Loucy (cell line): Measurements from ENCODE around the gene GALNT12.

ENCODE experiments used
- H2AFZ ChIP-seq: fragments of 200-600 bp; sonication (generic); 2 replicates; pipeline ENCODE4 v1.6.0; 2016; ENCODE audit warnings: antibody characterized with exemption, mild to moderate bottlenecking, low read length, moderate library complexity
- H3F3A ChIP-seq: fragments of 200-600 bp; 2 replicates; pipeline ENCODE4 v1.6.0; 2016; ENCODE audit warnings: antibody characterized with exemption, low read depth, mild to moderate bottlenecking
- H3K27me3 ChIP-seq: fragments of 200-600 bp; sonication (generic); 2 replicates; pipeline ENCODE4 v1.6.1; 2014; ENCODE audit warnings: low read length, mild to moderate bottlenecking; ENCODE audit not compliant: insufficient read depth, poor library complexity, severe bottlenecking
- H3K36me3 ChIP-seq: fragments of 200-600 bp; sonication (generic); 2 replicates; pipeline ENCODE4 v1.6.1; 2016; ENCODE audit warnings: low read length; ENCODE audit not compliant: insufficient read depth
- H3K4me1 ChIP-seq: fragments of 200-600 bp; sonication (generic); 2 replicates; pipeline ENCODE4 v1.5.1; 2014; ENCODE audit warnings: low read length, mild to moderate bottlenecking; ENCODE audit not compliant: insufficient read depth, poor library complexity, severe bottlenecking
- H3K4me2 ChIP-seq: fragments of 200-600 bp; sonication (generic); 2 replicates; pipeline ENCODE4 v1.6.0; 2014; ENCODE audit warnings: antibody characterized with exemption, low read length, low read depth, mild to moderate bottlenecking; ENCODE audit not compliant: poor library complexity, severe bottlenecking
- H3K4me3 ChIP-seq: fragments of 200-600 bp; sonication (generic); 2 replicates; pipeline ENCODE4 v1.5.1; 2014; ENCODE audit warnings: low read length, mild to moderate bottlenecking, mixed read lengths; ENCODE audit not compliant: poor library complexity, severe bottlenecking
- H3K79me2 ChIP-seq: fragments of 200-600 bp; sonication (generic); 2 replicates; pipeline ENCODE4 v1.6.1; 2014; ENCODE audit warnings: low read length; ENCODE audit not compliant: insufficient read depth
- H3K9ac ChIP-seq: fragments of 200-600 bp; sonication (generic); 2 replicates; pipeline ENCODE4 v1.6.0; 2014; ENCODE audit warnings: mild to moderate bottlenecking, low read depth, low read length, moderate library complexity; ENCODE audit not compliant: poor library complexity, severe bottlenecking
- H3K9me2 ChIP-seq: fragments of 200-600 bp; sonication (generic); replicated peaks from 2 replicates; pipeline ENCODE4 v1.6.1; 2016; ENCODE audit warnings: low read depth, low read length, mixed read lengths
- H3K9me3 ChIP-seq: fragments of 200-600 bp; sonication (generic); 2 replicates; pipeline ENCODE4 v1.6.1; 2014; ENCODE audit warnings: mild to moderate bottlenecking, antibody characterized with exemption, low read length, low read depth; ENCODE audit not compliant: insufficient read depth
- H4K20me1 ChIP-seq: fragments of 200-600 bp; sonication (generic); 2 replicates; pipeline ENCODE4 v1.6.0; 2014; ENCODE audit warnings: antibody characterized with exemption, low read length, mild to moderate bottlenecking; ENCODE audit not compliant: insufficient read depth, poor library complexity, severe bottlenecking
- CTCF ChIP-seq: fragments of 200-600 bp; sonication (generic); conservative IDR thresholded peaks from 2 replicates; pipeline ENCODE4 v1.5.1; 2014; ENCODE audit warnings: mild to moderate bottlenecking, antibody characterized with exemption, low read length
- EZH2phosphoT487 ChIP-seq: fragments of 200-600 bp; IDR thresholded peaks from 2 replicates; pipeline ENCODE4 v1.6.1; 2018; ENCODE audit warnings: antibody characterized with exemption, mild to moderate bottlenecking, moderate library complexity, borderline replicate concordance

The GALNT12 gene

GRCh38 chr9:98850851-98851729 is 43.6 kb downstream of the GALNT12 start:
- H4K20me1 ChIP-seq: no peaks in the 10 kb centered on the region
- no peaks in the 10 kb centered on the region for H3F3A ChIP-seq
- no peaks in the 10 kb centered on the region for H3K9me2 ChIP-seq
- no peak overlapping the region for H2AFZ ChIP-seq
- no peaks in the 10 kb centered on the region for H3K36me3 ChIP-seq
- H3K79me2 ChIP-seq: no peaks in the 10 kb centered on the region
- no peaks in the 10 kb centered on the region for H3K4me1 ChIP-seq
- H3K9me3 ChIP-seq: no peaks in the 10 kb centered on the region
- TF ChIP-seq CTCF (no peak), EZH2phosphoT487 (no peak)
- H3K9ac ChIP-seq: no peak overlapping the region
- H3K4me3 ChIP-seq: no peak overlapping the region
- H3K4me2 ChIP-seq: no peak overlapping the region
- H3K27me3 ChIP-seq: no peaks in the 10 kb centered on the region

- H3K4me1 ChIP-seq: no peaks in the 10 kb centered on the region
- H3K79me2 ChIP-seq: no peaks in the 10 kb centered on the region
- TF ChIP-seq EZH2phosphoT487 (no peak), CTCF (no peak)
- H3F3A ChIP-seq: no peaks in the 10 kb centered on the region
- no peak overlapping the region for H3K9ac ChIP-seq
- no peaks in the 10 kb centered on the region for H3K9me3 ChIP-seq
- H3K9me2 ChIP-seq: no peaks in the 10 kb centered on the region
- H2AFZ ChIP-seq: no peak overlapping the region
- H3K36me3 ChIP-seq: no peaks in the 10 kb centered on the region
- H3K4me2 ChIP-seq: no peak overlapping the region
- no peaks in the 10 kb centered on the region for H4K20me1 ChIP-seq
- no peak overlapping the region for H3K4me3 ChIP-seq
- no peaks in the 10 kb centered on the region for H3K27me3 ChIP-seq
Measured at GRCh38 chr9:98851730-98852459, 44.4 kb downstream of the GALNT12 start.

GRCh38 chr9:98852460-98852734 is 44.9 kb downstream of the GALNT12 start:
- no peaks in the 10 kb centered on the region for H3K4me1 ChIP-seq
- H4K20me1 ChIP-seq: no peaks in the 10 kb centered on the region
- H2AFZ ChIP-seq: no peak overlapping the region
- H3K79me2 ChIP-seq: no peaks in the 10 kb centered on the region
- no peaks in the 10 kb centered on the region for H3K9me3 ChIP-seq
- no peak overlapping the region for H3K4me3 ChIP-seq
- H3K27me3 ChIP-seq: no peaks in the 10 kb centered on the region
- no peaks in the 10 kb centered on the region for H3K36me3 ChIP-seq
- H3F3A ChIP-seq: no peaks in the 10 kb centered on the region
- TF ChIP-seq EZH2phosphoT487: no peak
- TF ChIP-seq CTCF: no peak
- H3K4me2 ChIP-seq: no peak overlapping the region
- H3K9me2 ChIP-seq: no peaks in the 10 kb centered on the region
- H3K9ac ChIP-seq: no peak overlapping the region
